GM23248 (cell line): Measurements from ENCODE around the gene NUDT12.

Experiments
- EZH2 ChIP-seq: fragments of 200-600 bp; sonication (generic); IDR thresholded peaks from 2 replicates; pipeline ENCODE4 v1.6.1; 2018; ENCODE audit warnings: antibody characterized with exemption, mild to moderate bottlenecking; ENCODE audit not compliant: insufficient read depth, poor library complexity, severe bottlenecking
- EZH2phosphoT487 ChIP-seq: fragments of 200-600 bp; sonication (generic); IDR thresholded peaks from 2 replicates; pipeline ENCODE4 v1.6.1; 2018; ENCODE audit warnings: antibody characterized with exemption, moderate library complexity, mild to moderate bottlenecking, low read depth; ENCODE audit not compliant: insufficient read depth

DNA sequence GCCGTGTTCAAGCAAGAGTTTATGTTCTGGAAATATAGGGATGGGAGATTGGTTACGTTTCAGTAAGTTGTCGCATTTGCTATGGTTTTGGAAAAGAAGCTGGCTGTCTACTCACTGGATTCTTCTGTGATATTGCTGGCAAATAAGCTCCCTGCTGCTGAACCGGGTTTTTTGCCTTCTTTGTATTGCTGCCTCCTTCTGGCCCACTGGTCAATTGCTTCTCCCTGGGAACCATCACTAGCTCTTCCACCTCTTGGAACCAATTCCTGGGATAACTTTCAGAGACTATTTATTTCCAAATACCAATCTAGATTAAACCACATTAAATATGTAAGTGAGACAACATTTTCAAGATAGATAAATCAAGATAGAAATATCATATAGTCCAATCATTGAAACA, 43.0 kb downstream of the NUDT12 start:
- TF ChIP-seq EZH2 (no peak), EZH2phosphoT487 (no peak)
